PFSK-1 (cell line): ENCODE results near the gene PROZ.

Experiments used
- FOXP2 ChIP-seq: optimal IDR thresholded peaks from 2 replicates; pipeline ENCODE3; 2011; ENCODE audit warnings: borderline replicate concordance, control low read depth, inconsistent platforms; ENCODE audit not compliant: insufficient read depth; ENCODE audit errors: extremely low read length, extremely low read depth
- POLR2AphosphoS5 ChIP-seq: IDR thresholded peaks from 2 replicates; pipeline ENCODE4 v1.6.1; 2012; ENCODE audit warnings: low read depth, mild to moderate bottlenecking, control low read depth, low read length, moderate library complexity
- SIN3A ChIP-seq: IDR thresholded peaks from 2 replicates; pipeline ENCODE4 v1.6.1; 2012; ENCODE audit warnings: mild to moderate bottlenecking, low read length, moderate library complexity, borderline replicate concordance; ENCODE audit not compliant: insufficient read depth
- TAF1 ChIP-seq: IDR thresholded peaks from 2 replicates; pipeline ENCODE4 v1.6.1; 2012; ENCODE audit warnings: low read length, control low read depth, borderline replicate concordance; ENCODE audit not compliant: insufficient read depth
- TF ChIP-seq, protein P1 (sequence below), 2 experiments: IDR thresholded peaks; 2 replicates each; pipeline versions ENCODE4 v1.6.1 to v1.8.0; 2011 to 2012; ENCODE audit warnings: low read depth in 2 of 2, low read length in 2 of 2, control low read depth in 1 of 2, inconsistent platforms in 1 of 2, mild to moderate bottlenecking in 1 of 2, moderate library complexity in 1 of 2; ENCODE audit not compliant: insufficient read depth in 1 of 2

GRCh38 chr13:113155982-113156655 is 2.3 kb upstream of the PROZ start:
- TF ChIP-seq, protein P1, sequence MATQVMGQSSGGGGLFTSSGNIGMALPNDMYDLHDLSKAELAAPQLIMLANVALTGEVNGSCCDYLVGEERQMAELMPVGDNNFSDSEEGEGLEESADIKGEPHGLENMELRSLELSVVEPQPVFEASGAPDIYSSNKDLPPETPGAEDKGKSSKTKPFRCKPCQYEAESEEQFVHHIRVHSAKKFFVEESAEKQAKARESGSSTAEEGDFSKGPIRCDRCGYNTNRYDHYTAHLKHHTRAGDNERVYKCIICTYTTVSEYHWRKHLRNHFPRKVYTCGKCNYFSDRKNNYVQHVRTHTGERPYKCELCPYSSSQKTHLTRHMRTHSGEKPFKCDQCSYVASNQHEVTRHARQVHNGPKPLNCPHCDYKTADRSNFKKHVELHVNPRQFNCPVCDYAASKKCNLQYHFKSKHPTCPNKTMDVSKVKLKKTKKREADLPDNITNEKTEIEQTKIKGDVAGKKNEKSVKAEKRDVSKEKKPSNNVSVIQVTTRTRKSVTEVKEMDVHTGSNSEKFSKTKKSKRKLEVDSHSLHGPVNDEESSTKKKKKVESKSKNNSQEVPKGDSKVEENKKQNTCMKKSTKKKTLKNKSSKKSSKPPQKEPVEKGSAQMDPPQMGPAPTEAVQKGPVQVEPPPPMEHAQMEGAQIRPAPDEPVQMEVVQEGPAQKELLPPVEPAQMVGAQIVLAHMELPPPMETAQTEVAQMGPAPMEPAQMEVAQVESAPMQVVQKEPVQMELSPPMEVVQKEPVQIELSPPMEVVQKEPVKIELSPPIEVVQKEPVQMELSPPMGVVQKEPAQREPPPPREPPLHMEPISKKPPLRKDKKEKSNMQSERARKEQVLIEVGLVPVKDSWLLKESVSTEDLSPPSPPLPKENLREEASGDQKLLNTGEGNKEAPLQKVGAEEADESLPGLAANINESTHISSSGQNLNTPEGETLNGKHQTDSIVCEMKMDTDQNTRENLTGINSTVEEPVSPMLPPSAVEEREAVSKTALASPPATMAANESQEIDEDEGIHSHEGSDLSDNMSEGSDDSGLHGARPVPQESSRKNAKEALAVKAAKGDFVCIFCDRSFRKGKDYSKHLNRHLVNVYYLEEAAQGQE (IDR thresholded peaks at IDR 0.05; ENCODE audit: insufficient read depth in 1 of 2, low read depth in 2 of 2, low read length in 2 of 2): no peak
- TF ChIP-seq TAF1 (no peak), POLR2AphosphoS5 (no peak), SIN3A (no peak), FOXP2 (no peak)
